ENCODE data around the gene FGD3. TPM values are rescaled to one million over a fixed set of nuclear protein-coding genes. Genes with fewer than 3 reads are reported as not detected.

Gene FGD3
- total and polyA plus RNA-seq, 9 of the 15 experiments (the other 6 are each of a cell fraction or from before 2014, with no cell fraction given): 0.07 to 1.3 (median 0.29) TPM

GRCh38 chr9:92990461-92990860 lies 43.1 kb downstream of the FGD3 start:
- no peak overlapping the region for H3K9ac ChIP-seq (ENCODE audit: insufficient read depth in 1 of 2, low read depth in 2 of 2, low read length in 2 of 2)
- POLR2A ChIA-PET: no interaction called here
- 9% methylated on average over 3 of the region's 3 CpGs for WGBS (ENCODE audit: insufficient coverage, low coverage, missing lambda C conversion rate)
- FAIRE-seq (no peak), DNase-seq (ENCODE audit: extremely low read depth in 1 of 4, low spot score in 3 of 4) (no peak), ATAC-seq (no peak)
- intact Hi-C loops (cut with micrococcal nuclease) (no loop called here), in situ Hi-C loops (cut with MboI) (no loop called here)
- no peaks in the 10 kb centered on the region for H3K36me3 ChIP-seq (ENCODE audit: control insufficient read depth, insufficient read depth, low read length)
- CTCF ChIA-PET (ENCODE audit: low intra/inter-chr PET ratio): no interaction called here
- H4K20me1 ChIP-seq (replicated peaks; ENCODE audit: control insufficient read depth, insufficient read depth, low read length): no peaks in the 10 kb centered on the region
- H2AFZ ChIP-seq (ENCODE audit: low read depth, low read length): no peak overlapping the region
- no peaks in the 10 kb centered on the region for H3K9me1 ChIP-seq (ENCODE audit: control insufficient read depth, insufficient read depth, low read length)
- H3K4me1 ChIP-seq (replicated peaks in 1 of 2; ENCODE audit: control insufficient read depth in 2 of 2, insufficient read depth in 2 of 2, low read length in 2 of 2): no peaks in the 10 kb centered on the region
- no peaks in the 10 kb centered on the region for H3K79me2 ChIP-seq (ENCODE audit: control insufficient read depth, insufficient read depth, low read length)
- no peak overlapping the region for H3K4me3 ChIP-seq
- no peaks in the 10 kb centered on the region for H3K9me3 ChIP-seq (replicated peaks; ENCODE audit: control insufficient read depth, insufficient read depth, low read depth, low read length)
- no TSS peak for BruUV-seq (replicated peaks)
- H3K4me2 ChIP-seq (ENCODE audit: insufficient read depth, low read length): no peak overlapping the region
- peaks cover 0 to 3% of the 10 kb centered on the region in 2 experiments; a peak in 1 of 5 replicates for H3K27me3 ChIP-seq (ENCODE audit: control insufficient read depth in 2 of 2, insufficient read depth in 2 of 2, low read length in 2 of 2)
- H3K27ac ChIP-seq (ENCODE audit: extremely low read depth, low read depth, low read length): no peak overlapping the region
- TF ChIP-seq MAFK (IDR thresholded peaks at IDR 0.05; ENCODE audit: low read length) (peak; percentile 65), ZNF316 (IDR thresholded peaks at IDR 0.05) (peak; percentile 91), HMGXB4 (CRISPR knock-in tag; IDR thresholded peaks at IDR 0.05) (no peak), GATAD2B (IDR thresholded peaks at IDR 0.05; ENCODE audit: borderline replicate concordance) (no peak), ATF4 (CRISPR knock-in tag; IDR thresholded peaks at IDR 0.05) (no peak), NFATC3 (IDR thresholded peaks at IDR 0.05) (no peak), ZBTB2 (IDR thresholded peaks at IDR 0.05) (no peak), THRB (CRISPR knock-in tag; conservative IDR thresholded peaks at IDR 0.05) (no peak), TCFL5 (CRISPR knock-in tag; conservative IDR thresholded peaks at IDR 0.05) (no peak), TRIM28 (IDR thresholded peaks at IDR 0.05) (no peak), RHOXF2B (CRISPR knock-in tag; conservative IDR thresholded peaks at IDR 0.05) (no peak), ZNF197 (CRISPR knock-in tag; IDR thresholded peaks at IDR 0.05; ENCODE audit: low read depth) (no peak), EWSR1 (IDR thresholded peaks at IDR 0.05; ENCODE audit: borderline replicate concordance, low read depth, partially characterized antibody) (no peak), NR0B1 (IDR thresholded peaks at IDR 0.05; ENCODE audit: partially characterized antibody) (no peak), NFRKB (IDR thresholded peaks at IDR 0.05; ENCODE audit: low read depth) (no peak), ZNF586 (CRISPR knock-in tag; conservative IDR thresholded peaks at IDR 0.05) (no peak)

Measured in K562 (cell line).